CD8-positive, alpha-beta memory T cell (primary cell): ENCODE results near the gene KIF13A. TPM values are rescaled to one million over a fixed set of nuclear protein-coding genes. Genes with fewer than 3 reads are reported as not detected.
"Not testable (repeated sequence)": the region's sequence is repeated elsewhere in the genome, so short reads cannot be mapped to it uniquely, and the experiment has no call there.

ENCODE experiments used
- CTCF ChIA-PET: fragments of 350-600 bp; sonication (Branson Sonifier 250); formaldehyde crosslinking; loops from one replicate; lab custom pipeline; 2021; ENCODE audit warnings: antibody characterized with exemption; lab: Charles Lee
- POLR2A ChIA-PET: fragments of 350-600 bp; sonication (Branson Sonifier 250); formaldehyde crosslinking; loops from one replicate; lab custom pipeline; 2021; ENCODE audit warnings: antibody characterized with exemption; lab: Charles Lee
- DNase-seq, 5 donors: peaks; one replicate each; pipeline versions ENCODE4 v3.0.0 to v3.0.0-alpha.2; 2020 to 2022; ENCODE audit warnings: mixed read lengths in 1 of 5
- H3K27ac ChIP-seq: one replicate; pipeline ENCODE4 v1.7.0; 2013; ENCODE audit warnings: low read depth, mild to moderate bottlenecking, low read length, moderate library complexity
- H3K27me3 ChIP-seq: 2 replicates; pipeline ENCODE4 v1.7.0; 2013; ENCODE audit warnings: low read length, mild to moderate bottlenecking; ENCODE audit not compliant: insufficient read depth, poor library complexity, severe bottlenecking
- H3K36me3 ChIP-seq: 2 replicates; pipeline ENCODE4 v1.7.0; 2013; ENCODE audit warnings: mild to moderate bottlenecking, low read length, moderate library complexity; ENCODE audit not compliant: insufficient read depth
- H3K4me1 ChIP-seq: 2 replicates; pipeline ENCODE4 v1.7.0; 2013; ENCODE audit warnings: mild to moderate bottlenecking, low read length, moderate library complexity; ENCODE audit not compliant: insufficient read depth
- H3K4me3 ChIP-seq: 2 replicates; pipeline ENCODE4 v1.7.0; 2013; ENCODE audit warnings: mild to moderate bottlenecking, low read length
- H3K9me3 ChIP-seq: 2 replicates; pipeline ENCODE4 v1.7.0; 2013; ENCODE audit warnings: mild to moderate bottlenecking, low read length
- H3K27ac Mint-ChIP-seq, 8 donors: one replicate each; pipeline ENCODE4 v1.8.0; 2020 to 2021; ENCODE audit warnings: mixed read lengths in 8 of 8, mild to moderate bottlenecking in 6 of 8, inconsistent platforms in 3 of 8, moderate library complexity in 3 of 8
- H3K27me3 Mint-ChIP-seq, 2 donors: one replicate each; pipeline ENCODE4 v1.8.0; 2020 to 2021; ENCODE audit warnings: mixed read lengths in 2 of 2, mild to moderate bottlenecking in 1 of 2, moderate library complexity in 1 of 2
- H3K36me3 Mint-ChIP-seq, 3 donors: one replicate each; pipeline ENCODE4 v1.8.0; 2020 to 2021; ENCODE audit warnings: mixed read lengths in 3 of 3, inconsistent platforms in 1 of 3, mild to moderate bottlenecking in 1 of 3
- H3K4me1 Mint-ChIP-seq, 3 donors: one replicate each; pipeline ENCODE4 v1.8.0; 2020 to 2021; ENCODE audit warnings: mixed read lengths in 3 of 3, inconsistent platforms in 1 of 3, mild to moderate bottlenecking in 1 of 3
- H3K4me3 Mint-ChIP-seq, 7 donors: one replicate each; pipeline ENCODE4 v1.8.0; 2020 to 2021; ENCODE audit warnings: mixed read lengths in 7 of 7, mild to moderate bottlenecking in 6 of 7, moderate library complexity in 4 of 7, inconsistent platforms in 2 of 7
- H3K9me3 Mint-ChIP-seq, 5 donors: one replicate each; pipeline ENCODE4 v1.8.0; 2020 to 2022; ENCODE audit warnings: mixed read lengths in 5 of 5, mild to moderate bottlenecking in 3 of 5, moderate library complexity in 2 of 5, inconsistent platforms in 1 of 5
- polyA plus RNA-seq: library from polyadenylated mRNA; unstranded; fragments of 300-500 nt; fragmentation: Illumina TruSeq; gene quantifications from one replicate; pipeline ENCODE4 v1.2.3, GENCODE V29; 2021
- total RNA-seq, 2 experiments: library from RNA; stranded (reverse); gene quantifications; one replicate each; pipeline ENCODE4 v1.2.3, GENCODE V29; 2021

KIF13A gene
- total and polyA plus RNA-seq, 3 experiments from 2014 or later: 0.12 to 0.60 (median 0.18) TPM

GRCh38 chr6:17740559-17741220, 246.7 kb downstream of the KIF13A start:
- Histone ChIP-seq H3K36me3 (no peaks in the 10 kb centered on the region), H3K9me3 (peaks cover 12% of the 10 kb centered on the region), H3K4me1 (no peaks in the 10 kb centered on the region), H3K27me3 (no peaks in the 10 kb centered on the region), H3K4me3 (no peak overlapping the region), H3K27ac (no peak overlapping the region)
- no peak overlapping the region for H3K4me3 Mint-ChIP-seq
- H3K4me1 Mint-ChIP-seq: no peaks in the 10 kb centered on the region
- DNase-seq: no peak
- peaks cover 17 to 37% (median 25%) of the 10 kb centered on the region in 5 donors for H3K9me3 Mint-ChIP-seq
- no peak overlapping the region for H3K27ac Mint-ChIP-seq
- peaks cover 10 to 22% of the 10 kb centered on the region in 2 donors for H3K27me3 Mint-ChIP-seq
- peaks cover 0 to 21% (median 4%) of the 10 kb centered on the region in 3 donors for H3K36me3 Mint-ChIP-seq
- ChIA-PET POLR2A (no interaction called here), CTCF (interaction anchor here (1.1 kb wide), 1 partner anchor 140 kb away, joined by 3 read pairs; the partner anchor contains the start of gene FAM8A1)

DNA sequence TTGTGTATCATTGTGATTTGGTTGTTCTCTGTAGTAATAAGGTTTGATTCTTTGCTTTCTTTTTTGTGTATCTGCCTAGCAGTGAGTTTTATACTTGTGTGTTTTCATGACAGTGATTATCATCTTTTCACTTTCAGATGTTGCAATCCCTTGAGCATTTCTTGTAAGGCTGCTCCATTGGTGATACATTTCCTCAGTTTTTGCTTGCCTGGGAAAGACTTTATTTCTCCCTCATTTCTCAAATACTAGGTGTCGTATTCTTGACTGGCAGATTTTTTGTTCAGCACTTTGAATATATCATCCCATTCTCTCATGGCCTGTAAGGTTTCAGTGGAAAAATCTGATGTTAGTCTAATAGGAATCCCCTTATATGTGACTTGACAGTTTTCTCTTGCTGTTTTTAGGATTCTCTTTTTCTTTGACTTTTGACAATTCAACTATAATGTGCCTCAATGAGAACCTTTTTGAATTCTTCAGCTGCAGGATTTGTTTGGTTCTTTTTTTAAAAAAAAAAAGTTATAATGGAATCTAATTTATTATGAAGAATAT, 249.7 kb downstream of the KIF13A start:
- no peaks in the 10 kb centered on the region for H3K36me3 ChIP-seq
- H3K27ac Mint-ChIP-seq: no peak overlapping the region
- no peak overlapping the region for H3K27ac ChIP-seq
- H3K9me3 Mint-ChIP-seq: peaks cover 17 to 37% (median 25%) of the 10 kb centered on the region in 5 donors
- H3K4me1 ChIP-seq: no peaks in the 10 kb centered on the region
- POLR2A ChIA-PET: no interaction called here
- peaks cover 0 to 21% (median 4%) of the 10 kb centered on the region in 3 donors for H3K36me3 Mint-ChIP-seq
- no peaks in the 10 kb centered on the region for H3K4me1 Mint-ChIP-seq
- H3K4me3 ChIP-seq: no peak overlapping the region
- H3K27me3 ChIP-seq: no peaks in the 10 kb centered on the region
- peaks cover 10 to 22% of the 10 kb centered on the region in 2 donors for H3K27me3 Mint-ChIP-seq
- DNase-seq: no peak
- peaks cover 12% of the 10 kb centered on the region for H3K9me3 ChIP-seq
- CTCF ChIA-PET: no interaction called here
- no peak overlapping the region for H3K4me3 Mint-ChIP-seq

- CTCF ChIA-PET, H3K4me1 Mint-ChIP-seq, H3K27ac ChIP-seq, H3K27ac Mint-ChIP-seq, H3K36me3 ChIP-seq, H3K4me1 ChIP-seq, H3K4me3 Mint-ChIP-seq, H3K4me3 ChIP-seq, H3K27me3 ChIP-seq, POLR2A ChIA-PET, DNase-seq: not testable (repeated sequence)
- Mint-ChIP-seq H3K9me3 (peaks cover 17 to 35% (median 25%) of the 10 kb centered on the region in 5 donors), H3K36me3 (peaks cover 0 to 21% (median 4%) of the 10 kb centered on the region in 3 donors), H3K27me3 (peaks cover 8 to 11% of the 10 kb centered on the region in 2 donors)
- H3K9me3 ChIP-seq: peaks cover 12% of the 10 kb centered on the region
These were observed 252.1 kb downstream of the KIF13A start for GRCh38 chr6:17735311-17735710.

GRCh38 chr6:17730078-17730704, 257.2 kb downstream of the KIF13A start:
- ChIA-PET POLR2A (no interaction called here), CTCF (interaction anchor here (1.8 kb wide), 1 partner anchor 11 kb away, joined by 6 read pairs; no protein-coding TSS in a partner anchor)
- no peaks in the 10 kb centered on the region for H3K27me3 ChIP-seq
- no peaks in the 10 kb centered on the region for H3K4me1 Mint-ChIP-seq
- no peaks in the 10 kb centered on the region for H3K27me3 Mint-ChIP-seq
- no peaks in the 10 kb centered on the region for H3K9me3 Mint-ChIP-seq
- H3K4me3 Mint-ChIP-seq: no peak overlapping the region
- no peaks in the 10 kb centered on the region for H3K4me1 ChIP-seq
- no peak overlapping the region for H3K27ac ChIP-seq
- H3K36me3 Mint-ChIP-seq: peaks cover 0 to 2% (median 0%) of the 10 kb centered on the region in 3 donors
- H3K4me3 ChIP-seq: no peak overlapping the region
- H3K36me3 ChIP-seq: no peaks in the 10 kb centered on the region
- no peaks in the 10 kb centered on the region for H3K9me3 ChIP-seq
- H3K27ac Mint-ChIP-seq: no peak overlapping the region
- DNase-seq: no peak

- no peaks in the 10 kb centered on the region for H3K9me3 Mint-ChIP-seq
These were observed 258.0 kb downstream of the KIF13A start for GRCh38 chr6:17729223-17730077.

GRCh38 chr6:17728551-17729222, 258.7 kb downstream of the KIF13A start:
- Mint-ChIP-seq H3K4me1 (no peaks in the 10 kb centered on the region), H3K9me3 (no peaks in the 10 kb centered on the region), H3K27ac (no peak overlapping the region), H3K27me3 (peaks cover 0 to 3% of the 10 kb centered on the region in 2 donors), H3K4me3 (no peak overlapping the region), H3K36me3 (peaks cover 0 to 2% (median 0%) of the 10 kb centered on the region in 3 donors)
- Histone ChIP-seq H3K27ac (no peak overlapping the region), H3K27me3 (no peaks in the 10 kb centered on the region), H3K36me3 (no peaks in the 10 kb centered on the region), H3K4me3 (no peak overlapping the region), H3K4me1 (no peaks in the 10 kb centered on the region), H3K9me3 (no peaks in the 10 kb centered on the region)
- DNase-seq: no peak
- CTCF ChIA-PET: interaction anchor here (1.8 kb wide), 1 partner anchor 10 kb away, joined by 6 read pairs; no protein-coding TSS in a partner anchor
- POLR2A ChIA-PET: no interaction called here

More at GRCh38 chr6:17729223-17730077, 258.0 kb downstream of the KIF13A start:
- Mint-ChIP-seq H3K4me1 (no peaks in the 10 kb centered on the region), H3K27me3 (no peaks in the 10 kb centered on the region), H3K27ac (no peak overlapping the region), H3K36me3 (peaks cover 0 to 2% (median 0%) of the 10 kb centered on the region in 3 donors), H3K4me3 (no peak overlapping the region)
- Histone ChIP-seq H3K36me3 (no peaks in the 10 kb centered on the region), H3K4me1 (no peaks in the 10 kb centered on the region), H3K4me3 (no peak overlapping the region), H3K27ac (no peak overlapping the region), H3K27me3 (no peaks in the 10 kb centered on the region), H3K9me3 (no peaks in the 10 kb centered on the region)
- DNase-seq: no peak
- ChIA-PET CTCF (interaction anchor here (1.8 kb wide), 1 partner anchor 11 kb away, joined by 6 read pairs; no protein-coding TSS in a partner anchor), POLR2A (no interaction called here)

GRCh38 chr6:17725083-17725482, 262.4 kb downstream of the KIF13A start:
- H3K4me3 Mint-ChIP-seq: no peak overlapping the region
- H3K36me3 ChIP-seq: no peaks in the 10 kb centered on the region
- POLR2A ChIA-PET: interaction anchor here (0.7 kb wide), 1 partner anchor 18 kb away, joined by 6 read pairs; no protein-coding TSS in a partner anchor
- peaks cover 0 to 3% (median 2%) of the 10 kb centered on the region in 3 donors for H3K36me3 Mint-ChIP-seq
- no peaks in the 10 kb centered on the region for H3K4me1 ChIP-seq
- H3K27ac Mint-ChIP-seq: no peak overlapping the region
- H3K4me1 Mint-ChIP-seq: no peaks in the 10 kb centered on the region
- no peaks in the 10 kb centered on the region for H3K9me3 Mint-ChIP-seq
- no peak for DNase-seq
- H3K9me3 ChIP-seq: no peaks in the 10 kb centered on the region
- no peaks in the 10 kb centered on the region for H3K27me3 ChIP-seq
- H3K4me3 ChIP-seq: no peak overlapping the region
- H3K27ac ChIP-seq: no peak overlapping the region
- CTCF ChIA-PET: no interaction called here
- H3K27me3 Mint-ChIP-seq: peaks cover 0 to 3% of the 10 kb centered on the region in 2 donors
